GM23248 (cell line): ENCODE measurements around the gene DGKI. TPM values are rescaled to one million over a fixed set of nuclear protein-coding genes. Genes with fewer than 3 reads are reported as not detected.

ENCODE experiments used
- DNase-seq: peaks from one replicate; pipeline ENCODE4 v3.0.0-alpha.2; 2015
- H2AFZ ChIP-seq: fragments of 200-600 bp; sonication (generic); 2 replicates; pipeline ENCODE4 v1.6.1; 2016; ENCODE audit warnings: antibody characterized with exemption
- H3F3A ChIP-seq: fragments of 200-600 bp; sonication (generic); 2 replicates; pipeline ENCODE4 v1.6.1; 2016; ENCODE audit warnings: mild to moderate bottlenecking, antibody characterized with exemption, mixed run types; ENCODE audit not compliant: insufficient read depth
- H3K27ac ChIP-seq: fragments of 200-600 bp; sonication (generic); 2 replicates; pipeline ENCODE4 v1.5.1; 2016; ENCODE audit warnings: mild to moderate bottlenecking
- H3K27me3 ChIP-seq: fragments of 200-600 bp; sonication (generic); replicated peaks from 2 replicates; pipeline ENCODE4 v1.6.1; 2016; ENCODE audit warnings: mild to moderate bottlenecking; ENCODE audit not compliant: insufficient read depth
- H3K36me3 ChIP-seq: fragments of 200-600 bp; sonication (generic); 2 replicates; pipeline ENCODE4 v1.6.1; 2016; ENCODE audit warnings: low read depth, mild to moderate bottlenecking
- H3K4me1 ChIP-seq: fragments of 200-600 bp; sonication (generic); 2 replicates; pipeline ENCODE4 v1.6.1; 2016; ENCODE audit warnings: mild to moderate bottlenecking; ENCODE audit not compliant: insufficient read depth
- H3K4me2 ChIP-seq: fragments of 200-600 bp; sonication (generic); one replicate; pipeline ENCODE4 v1.6.1; 2016; ENCODE audit warnings: mild to moderate bottlenecking; ENCODE audit not compliant: unreplicated experiment
- H3K4me3 ChIP-seq: fragments of 200-600 bp; sonication (generic); 2 replicates; pipeline ENCODE4 v1.5.1; 2016; ENCODE audit warnings: mild to moderate bottlenecking
- H3K79me2 ChIP-seq: fragments of 200-600 bp; sonication (generic); 2 replicates; pipeline ENCODE4 v1.6.1; 2016; ENCODE audit warnings: mild to moderate bottlenecking; ENCODE audit not compliant: insufficient read depth
- H3K9ac ChIP-seq: fragments of 200-600 bp; sonication (generic); 2 replicates; pipeline ENCODE4 v1.6.1; 2016; ENCODE audit warnings: mild to moderate bottlenecking
- H3K9me2 ChIP-seq: fragments of 200-600 bp; sonication (generic); 2 replicates; pipeline ENCODE4 v1.6.1; 2016; ENCODE audit warnings: mixed run types, mild to moderate bottlenecking, moderate library complexity; ENCODE audit not compliant: insufficient read depth
- H3K9me3 ChIP-seq: fragments of 200-600 bp; sonication (generic); one replicate; pipeline ENCODE4 v1.6.1; 2017; ENCODE audit warnings: low read depth
- H4K20me1 ChIP-seq: fragments of 200-600 bp; sonication (generic); 2 replicates; pipeline ENCODE4 v1.6.0; 2016; ENCODE audit not compliant: insufficient read depth
- EZH2 ChIP-seq: fragments of 200-600 bp; sonication (generic); IDR thresholded peaks from 2 replicates; pipeline ENCODE4 v1.6.1; 2018; ENCODE audit warnings: antibody characterized with exemption, mild to moderate bottlenecking; ENCODE audit not compliant: insufficient read depth, poor library complexity, severe bottlenecking
- EZH2phosphoT487 ChIP-seq: fragments of 200-600 bp; sonication (generic); IDR thresholded peaks from 2 replicates; pipeline ENCODE4 v1.6.1; 2018; ENCODE audit warnings: antibody characterized with exemption, moderate library complexity, mild to moderate bottlenecking, low read depth; ENCODE audit not compliant: insufficient read depth
- WGBS, 2 experiments: methylation state at CpG; one replicate each; pipeline ENCODE4 v1.1.6; 2015 to 2017; ENCODE audit warnings: low lambda C conversion rate in 2 of 2, low coverage in 1 of 2; ENCODE audit errors: missing lambda C conversion rate in 2 of 2; 5-methylcytosine and 5-hydroxymethylcytosine counted together
- in situ Hi-C: fragments of 300-500 bp; cut with MboI; formaldehyde crosslinking; loops from 2 replicates; pipeline ENCODE4 v1.15.0; 2020
- polyA plus RNA-seq: library from polyadenylated mRNA; unstranded; fragments of >200 nt; fragmentation: Nextera tagmentation; extraction: Ambion mirVana; gene quantifications from 2 replicates; pipeline ENCODE4 v1.2.1, GENCODE V29; 2016
- total RNA-seq: library from RNA; depleted of rRNA; stranded (reverse); fragments of >200 nt; shearing (Covaris generic); gene quantifications from 2 replicates; pipeline ENCODE4 v1.2.3, GENCODE V29; 2014

DGKI gene
- total and polyA plus RNA-seq, 2 experiments from 2014 or later = 5.4 to 25.9 TPM

DNA sequence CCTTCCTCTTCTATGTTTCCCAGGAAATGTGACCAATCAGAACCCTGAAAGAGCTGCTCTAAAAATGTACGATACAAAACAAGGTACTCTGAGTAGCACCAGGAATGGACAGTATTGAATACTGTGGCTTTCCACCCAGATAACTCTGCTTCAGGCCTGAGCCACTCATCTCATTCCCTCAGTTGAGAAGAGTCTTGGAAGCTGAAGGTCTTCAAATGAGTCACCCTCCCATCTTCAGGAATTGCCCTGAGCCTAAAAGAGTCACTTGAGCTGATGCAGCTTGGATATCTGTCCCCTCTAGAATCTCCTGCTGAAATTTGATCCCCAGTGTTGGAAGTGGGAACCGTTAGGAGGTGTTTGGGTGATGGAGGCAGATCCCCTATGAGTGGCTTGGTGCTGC is 210.4 kb downstream of the DGKI start:
- Histone ChIP-seq H3K27me3 (no peaks in the 10 kb centered on the region), H3K4me3 (no peak overlapping the region), H3K9me2 (no peaks in the 10 kb centered on the region), H3K36me3 (no peaks in the 10 kb centered on the region), H2AFZ (no peak overlapping the region), H4K20me1 (no peaks in the 10 kb centered on the region), H3F3A (0 out of 2 replicates have a peak, but pooled peaks cover 7% of the 10 kb centered on the region), H3K9me3 (no peaks in the 10 kb centered on the region), H3K79me2 (no peaks in the 10 kb centered on the region), H3K27ac (no peak overlapping the region), H3K9ac (no peak overlapping the region), H3K4me1 (0 out of 2 replicates have a peak, but pooled peaks cover 7% of the 10 kb centered on the region), H3K4me2 (no peak overlapping the region)
- peak; percentile 34 for DNase-seq
- in situ Hi-C loops = no loop called here
- TF ChIP-seq EZH2phosphoT487 = no peak
- TF ChIP-seq EZH2 = no peak
- WGBS, 2 experiments = 71 to 80% methylated on average over 2 of the region's 2 CpGs

DNA sequence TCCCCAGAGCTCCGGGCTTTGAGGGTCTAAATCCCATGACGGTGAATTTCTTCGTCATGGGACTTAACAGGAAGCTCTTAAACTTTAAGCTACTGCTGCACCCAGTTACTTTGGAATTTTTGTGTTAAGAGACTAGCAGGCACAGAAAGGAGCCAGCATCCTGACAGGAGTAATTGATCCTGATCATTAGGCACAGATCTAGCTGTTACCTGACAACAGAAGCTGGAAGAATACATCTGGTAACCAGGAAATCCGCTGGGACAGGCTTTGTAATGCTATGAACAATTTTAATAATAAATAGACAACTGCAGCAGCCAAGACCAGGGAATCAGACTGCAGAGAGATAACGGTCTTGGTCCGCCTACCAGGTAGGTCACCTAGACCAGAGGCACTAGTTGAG is 210.9 kb downstream of the DGKI start:
- Histone ChIP-seq H3F3A (0 out of 2 replicates have a peak, but pooled peaks cover 7% of the 10 kb centered on the region), H3K9ac (no peak overlapping the region), H3K79me2 (no peaks in the 10 kb centered on the region), H3K9me2 (no peaks in the 10 kb centered on the region), H2AFZ (no peak overlapping the region), H3K4me3 (no peak overlapping the region), H3K27me3 (no peaks in the 10 kb centered on the region), H3K4me2 (no peak overlapping the region), H3K27ac (no peak overlapping the region), H3K9me3 (no peaks in the 10 kb centered on the region), H3K4me1 (0 out of 2 replicates have a peak, but pooled peaks cover 7% of the 10 kb centered on the region), H4K20me1 (no peaks in the 10 kb centered on the region), H3K36me3 (no peaks in the 10 kb centered on the region)
- DNase-seq = no peak
- no peak for TF ChIP-seq EZH2phosphoT487
- no peak for TF ChIP-seq EZH2
- in situ Hi-C loops = no loop called here
- WGBS, 2 experiments = 87 to 91% methylated on average over 6 of the region's 6 CpGs

DNA sequence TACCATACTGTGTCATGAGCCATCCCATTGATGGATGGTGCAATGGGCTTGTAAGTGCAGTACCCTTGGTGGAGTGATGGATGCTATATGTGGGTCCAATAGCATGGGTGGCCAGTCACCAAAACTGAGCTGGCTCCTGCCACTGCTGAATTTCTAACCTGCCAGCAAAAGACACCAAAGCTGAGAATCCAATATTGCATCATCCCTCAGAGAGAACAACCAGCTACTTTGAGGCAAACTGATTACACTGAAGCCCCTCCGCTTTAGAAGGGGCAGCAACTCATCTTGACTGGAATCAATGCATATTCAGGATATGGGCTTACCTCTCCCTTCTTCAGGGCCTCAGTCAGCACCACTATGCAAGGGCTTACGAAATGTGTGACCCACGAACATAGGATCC is 211.6 kb downstream of the DGKI start:
- no peak overlapping the region for H3K27ac ChIP-seq
- WGBS, 2 experiments = 93 to 96% methylated on average over 3 of the region's 3 CpGs
- H3F3A ChIP-seq = 0 out of 2 replicates have a peak, but pooled peaks cover 7% of the 10 kb centered on the region
- TF ChIP-seq EZH2phosphoT487 (no peak), EZH2 (no peak)
- no peaks in the 10 kb centered on the region for H3K27me3 ChIP-seq
- H3K36me3 ChIP-seq = no peaks in the 10 kb centered on the region
- DNase-seq = no peak
- no peaks in the 10 kb centered on the region for H4K20me1 ChIP-seq
- 0 out of 2 replicates have a peak, but pooled peaks cover 7% of the 10 kb centered on the region for H3K4me1 ChIP-seq
- H3K4me3 ChIP-seq = no peak overlapping the region
- no peaks in the 10 kb centered on the region for H3K79me2 ChIP-seq
- in situ Hi-C loops = no loop called here
- H3K4me2 ChIP-seq = no peak overlapping the region
- no peaks in the 10 kb centered on the region for H3K9me3 ChIP-seq
- H2AFZ ChIP-seq = no peak overlapping the region
- H3K9ac ChIP-seq = no peak overlapping the region
- H3K9me2 ChIP-seq = no peaks in the 10 kb centered on the region

DNA sequence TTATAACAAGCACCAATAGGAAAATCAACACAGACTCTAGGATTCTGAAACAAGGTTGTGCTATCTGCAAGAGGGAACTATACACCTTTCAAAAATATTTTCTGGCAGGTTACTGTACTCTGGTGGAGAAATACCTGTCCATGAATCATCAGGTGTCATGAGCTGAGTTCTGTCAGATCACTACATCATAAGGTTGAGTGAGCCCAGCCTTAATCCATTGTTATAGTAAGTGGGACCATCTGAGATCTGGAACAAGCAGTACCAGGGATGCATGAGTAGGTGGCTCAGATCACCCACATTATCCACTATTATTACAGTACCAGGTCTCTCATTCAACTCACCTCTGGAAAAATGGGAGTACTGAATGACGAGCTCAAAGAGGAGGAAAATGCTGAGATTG is 212.4 kb downstream of the DGKI start:
- Histone ChIP-seq H4K20me1 (no peaks in the 10 kb centered on the region), H3K36me3 (no peaks in the 10 kb centered on the region), H3K9ac (no peak overlapping the region), H3K4me2 (no peak overlapping the region), H3K27ac (no peak overlapping the region), H3K79me2 (no peaks in the 10 kb centered on the region), H3K4me3 (no peak overlapping the region), H2AFZ (no peak overlapping the region), H3K27me3 (no peaks in the 10 kb centered on the region), H3F3A (0 out of 2 replicates have a peak, but pooled peaks cover 6% of the 10 kb centered on the region), H3K9me2 (no peaks in the 10 kb centered on the region), H3K4me1 (no peaks in the 10 kb centered on the region), H3K9me3 (no peaks in the 10 kb centered on the region)
- in situ Hi-C loops = no loop called here
- DNase-seq = no peak
- WGBS, 2 experiments = 94 to 100% methylated on average over 1 of the region's 1 CpG
- TF ChIP-seq EZH2phosphoT487 (no peak), EZH2 (no peak)

DNA sequence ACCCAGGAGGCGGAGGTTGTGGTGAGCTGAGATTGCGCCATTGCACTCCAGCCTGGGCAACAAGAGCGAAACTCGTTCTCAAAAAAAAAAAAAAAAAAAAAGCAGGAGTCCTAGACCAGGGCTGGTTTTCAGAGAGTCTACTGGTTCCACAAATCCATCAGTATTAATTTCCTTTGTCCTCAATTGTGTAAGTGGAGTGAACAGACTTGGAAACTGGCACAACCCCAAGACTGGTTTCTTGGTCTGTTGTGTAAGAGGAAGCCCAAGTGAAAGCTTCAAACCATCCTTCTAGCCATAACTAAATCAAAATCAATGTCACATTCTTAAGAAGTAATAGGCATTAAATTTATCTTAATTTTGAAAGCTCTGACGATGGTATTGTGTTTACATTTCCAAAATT is 213.6 kb downstream of the DGKI start:
- H3K9me3 ChIP-seq = no peaks in the 10 kb centered on the region
- DNase-seq = peak; percentile 14
- TF ChIP-seq EZH2 (no peak), EZH2phosphoT487 (no peak)
- no peak overlapping the region for H2AFZ ChIP-seq
- 76 to 82% methylated on average over 5 of the region's 5 CpGs for WGBS, 2 experiments
- in situ Hi-C loops = no loop called here
- no peaks in the 10 kb centered on the region for H3K9me2 ChIP-seq
- H3K4me1 ChIP-seq = no peaks in the 10 kb centered on the region
- no peak overlapping the region for H3K4me2 ChIP-seq
- no peaks in the 10 kb centered on the region for H3K27me3 ChIP-seq
- H3K36me3 ChIP-seq = no peaks in the 10 kb centered on the region
- H3K9ac ChIP-seq = no peak overlapping the region
- no peak overlapping the region for H3K4me3 ChIP-seq
- no peaks in the 10 kb centered on the region for H4K20me1 ChIP-seq
- H3F3A ChIP-seq = peaks cover 4% of the 10 kb centered on the region; the same call in 1 of the 2 replicates
- H3K27ac ChIP-seq = no peak overlapping the region
- H3K79me2 ChIP-seq = no peaks in the 10 kb centered on the region
